ENCODE data around the gene UPF1.

DNA sequence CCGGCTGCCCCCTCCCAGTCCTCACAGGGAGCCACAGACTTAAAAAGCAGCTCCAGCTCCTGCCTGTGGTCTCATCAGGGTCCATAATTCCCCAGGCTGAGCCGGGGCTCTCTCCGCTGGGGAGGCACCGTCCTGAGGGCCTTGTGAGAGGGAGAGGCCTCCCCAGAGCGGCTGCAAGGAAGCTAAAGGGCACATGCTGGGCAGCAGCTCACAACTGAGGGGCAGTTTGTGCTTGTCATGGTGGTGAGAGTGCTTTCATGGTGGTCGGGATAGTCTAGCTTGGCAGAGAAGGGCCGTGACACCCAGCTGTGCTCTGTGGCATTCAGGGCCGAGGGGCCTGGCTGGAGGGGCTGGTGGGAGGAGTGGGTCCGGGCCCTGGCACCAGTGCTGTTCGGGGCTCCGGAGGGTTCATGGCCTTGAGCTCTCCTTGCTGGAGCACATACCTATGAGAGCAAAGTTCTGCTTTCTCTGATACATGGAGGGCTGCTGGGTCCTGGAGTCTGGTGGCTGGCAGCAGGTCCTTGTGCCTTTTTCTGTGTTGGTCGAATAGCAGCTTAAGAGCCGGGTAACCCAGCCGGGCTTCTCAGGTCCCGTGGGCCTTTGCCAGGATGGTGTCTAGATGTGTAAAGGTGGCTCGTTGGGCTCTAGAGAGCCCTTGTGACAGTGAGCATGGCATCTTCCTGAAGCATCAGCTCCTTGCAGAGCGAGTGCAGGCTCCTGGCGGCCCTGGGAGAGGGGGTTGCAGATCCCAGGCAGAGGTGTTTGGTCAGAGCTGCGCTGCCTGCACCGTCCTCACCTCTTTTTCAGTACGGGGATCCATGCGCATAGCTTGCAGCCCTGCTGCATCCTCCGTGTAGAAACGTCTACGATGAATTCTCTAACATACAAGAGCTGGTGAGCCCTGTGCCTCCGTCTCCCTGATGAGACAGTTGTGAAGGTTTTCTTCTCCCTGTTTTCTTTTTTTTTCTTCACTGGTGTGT lies 8.8 kb downstream of the UPF1 start:
- TF ChIP-seq, protein P1, sequence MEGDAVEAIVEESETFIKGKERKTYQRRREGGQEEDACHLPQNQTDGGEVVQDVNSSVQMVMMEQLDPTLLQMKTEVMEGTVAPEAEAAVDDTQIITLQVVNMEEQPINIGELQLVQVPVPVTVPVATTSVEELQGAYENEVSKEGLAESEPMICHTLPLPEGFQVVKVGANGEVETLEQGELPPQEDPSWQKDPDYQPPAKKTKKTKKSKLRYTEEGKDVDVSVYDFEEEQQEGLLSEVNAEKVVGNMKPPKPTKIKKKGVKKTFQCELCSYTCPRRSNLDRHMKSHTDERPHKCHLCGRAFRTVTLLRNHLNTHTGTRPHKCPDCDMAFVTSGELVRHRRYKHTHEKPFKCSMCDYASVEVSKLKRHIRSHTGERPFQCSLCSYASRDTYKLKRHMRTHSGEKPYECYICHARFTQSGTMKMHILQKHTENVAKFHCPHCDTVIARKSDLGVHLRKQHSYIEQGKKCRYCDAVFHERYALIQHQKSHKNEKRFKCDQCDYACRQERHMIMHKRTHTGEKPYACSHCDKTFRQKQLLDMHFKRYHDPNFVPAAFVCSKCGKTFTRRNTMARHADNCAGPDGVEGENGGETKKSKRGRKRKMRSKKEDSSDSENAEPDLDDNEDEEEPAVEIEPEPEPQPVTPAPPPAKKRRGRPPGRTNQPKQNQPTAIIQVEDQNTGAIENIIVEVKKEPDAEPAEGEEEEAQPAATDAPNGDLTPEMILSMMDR (IDR thresholded peaks at IDR 0.05; ENCODE audit: insufficient read depth, low read length, poor library complexity, severe bottlenecking) = no peak
- no peak for TF ChIP-seq EZH2phosphoT487 (conservative IDR thresholded peaks at IDR 0.05; ENCODE audit: low read length)
